Activated naive CD4-positive, alpha-beta T cell treated with anti-CD3 and anti-CD28 coated beads, Interleukin-2, amount 50 U/mL, for 24 hours (primary cell): ENCODE results near the gene CXorf49B.
"Not testable (repeated sequence)": the region's sequence is repeated elsewhere in the genome, so short reads cannot be mapped to it uniquely, and the experiment has no call there.

Experiments used
- H3K27ac Mint-ChIP-seq: one replicate; pipeline ENCODE4 v1.8.0; 2021; ENCODE audit warnings: mild to moderate bottlenecking, mixed read lengths
- H3K27me3 Mint-ChIP-seq: one replicate; pipeline ENCODE4 v1.8.0; 2021; ENCODE audit warnings: mixed read lengths
- H3K36me3 Mint-ChIP-seq: one replicate; pipeline ENCODE4 v1.8.0; 2021; ENCODE audit warnings: mixed read lengths
- H3K4me1 Mint-ChIP-seq: one replicate; pipeline ENCODE4 v1.8.0; 2021; ENCODE audit warnings: mixed read lengths
- H3K4me3 Mint-ChIP-seq: one replicate; pipeline ENCODE4 v1.8.0; 2021; ENCODE audit warnings: mild to moderate bottlenecking, mixed read lengths
- H3K9me3 Mint-ChIP-seq: one replicate; pipeline ENCODE4 v1.8.0; 2021; ENCODE audit warnings: mixed read lengths

CXorf49B gene

DNA sequence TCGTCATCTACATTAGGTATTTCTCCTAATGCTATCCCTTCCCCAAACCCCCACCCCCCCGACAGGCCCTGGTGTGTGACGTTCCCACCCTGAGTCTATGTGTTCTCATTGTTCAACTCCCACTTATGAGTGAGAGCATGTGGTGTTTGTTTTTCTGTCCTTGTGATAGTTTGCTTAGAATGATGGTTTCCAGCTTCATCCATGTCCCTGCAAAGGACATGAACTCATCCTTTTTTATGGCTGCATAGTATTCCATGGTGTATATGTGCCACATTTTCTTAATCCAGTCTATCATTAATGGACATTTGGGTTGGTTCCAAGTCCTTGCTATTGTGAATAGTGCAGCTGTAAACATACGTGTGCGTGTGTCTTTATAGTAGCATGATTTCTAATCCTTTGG lies 43.3 kb downstream of the CXorf49B start:
- H3K9me3 Mint-ChIP-seq, H3K36me3 Mint-ChIP-seq, H3K27ac Mint-ChIP-seq, H3K27me3 Mint-ChIP-seq, H3K4me1 Mint-ChIP-seq, H3K4me3 Mint-ChIP-seq: not testable (repeated sequence)

- H3K4me1 Mint-ChIP-seq, result no peaks in the 10 kb centered on the region
- no peaks in the 10 kb centered on the region for H3K9me3 Mint-ChIP-seq
- no peak overlapping the region for H3K27ac Mint-ChIP-seq
- H3K4me3 Mint-ChIP-seq, result no peak overlapping the region
- no peaks in the 10 kb centered on the region for H3K36me3 Mint-ChIP-seq
- H3K27me3 Mint-ChIP-seq, result no peaks in the 10 kb centered on the region
Measured at GRCh38 chrX:71809886-71810285, 46.7 kb downstream of the CXorf49B start.

GRCh38 chrX:71814123-71814912 lies 51.2 kb downstream of the CXorf49B start:
- Mint-ChIP-seq H3K36me3 (no peaks in the 10 kb centered on the region), H3K9me3 (no peaks in the 10 kb centered on the region), H3K4me3 (no peak overlapping the region), H3K27me3 (no peaks in the 10 kb centered on the region), H3K27ac (no peak overlapping the region), H3K4me1 (no peaks in the 10 kb centered on the region)

GRCh38 chrX:71815121-71815905 lies 52.2 kb downstream of the CXorf49B start:
- Mint-ChIP-seq H3K27ac (no peak overlapping the region), H3K4me1 (no peaks in the 10 kb centered on the region), H3K4me3 (no peak overlapping the region), H3K9me3 (no peaks in the 10 kb centered on the region), H3K27me3 (no peaks in the 10 kb centered on the region), H3K36me3 (no peaks in the 10 kb centered on the region)

GRCh38 chrX:71815906-71816156 lies 52.7 kb downstream of the CXorf49B start:
- Mint-ChIP-seq H3K36me3 (no peaks in the 10 kb centered on the region), H3K27ac (no peak overlapping the region), H3K4me3 (no peak overlapping the region), H3K27me3 (no peaks in the 10 kb centered on the region), H3K4me1 (no peaks in the 10 kb centered on the region), H3K9me3 (no peaks in the 10 kb centered on the region)
